Neural cell (in vitro differentiated cells): ENCODE data around the gene ABCB4. TPM values are rescaled to one million over a fixed set of nuclear protein-coding genes. Genes with fewer than 3 reads are reported as not detected.
"Not testable (repeated sequence)": the region's sequence is repeated elsewhere in the genome, so short reads cannot be mapped to it uniquely, and the experiment has no call there.

ENCODE experiments used
- H2AFZ ChIP-seq: fragments of 200-600, 300-800 bp; sonication (generic), shearing (Covaris generic); 2 replicates; pipeline ENCODE4 v1.6.0; 2014; ENCODE audit warnings: low read depth, mild to moderate bottlenecking, antibody characterized with exemption, low read length, moderate library complexity
- H3F3A ChIP-seq: fragments of 200-600 bp; shearing (Covaris generic); 2 replicates; pipeline ENCODE4 v1.6.1; 2016; ENCODE audit warnings: mild to moderate bottlenecking, moderate library complexity, mixed read lengths, antibody characterized with exemption, low read length; ENCODE audit not compliant: insufficient read depth, poor library complexity, severe bottlenecking
- H3K27ac ChIP-seq: fragments of 200-600, 300-800 bp; sonication (generic), shearing (Covaris generic); 2 replicates; pipeline ENCODE4 v1.5.1; 2014; ENCODE audit warnings: mild to moderate bottlenecking, low read length, moderate library complexity
- H3K27me3 ChIP-seq: fragments of 300-800, 200-600 bp; sonication (generic), shearing (Covaris generic); 2 replicates; pipeline ENCODE4 v1.6.0; 2014; ENCODE audit warnings: mild to moderate bottlenecking, low read depth, low read length, moderate library complexity; ENCODE audit not compliant: insufficient read depth
- H3K36me3 ChIP-seq: fragments of 300-800, 200-600 bp; sonication (generic), shearing (Covaris generic); 2 replicates; pipeline ENCODE4 v1.5.1; 2014; ENCODE audit warnings: mild to moderate bottlenecking, antibody characterized with exemption, low read length, moderate library complexity; ENCODE audit not compliant: insufficient read depth
- H3K4me2 ChIP-seq: fragments of 300-800, 200-600 bp; sonication (generic), shearing (Covaris generic); 2 replicates; pipeline ENCODE4 v1.6.0; 2014; ENCODE audit warnings: mild to moderate bottlenecking, low read length
- H3K4me3 ChIP-seq: fragments of 300-800, 200-600 bp; sonication (generic), shearing (Covaris generic); 2 replicates; pipeline ENCODE4 v1.5.1; 2014; ENCODE audit warnings: mild to moderate bottlenecking, low read length, moderate library complexity
- H3K79me2 ChIP-seq: fragments of 200-600 bp; shearing (Covaris generic); replicated peaks from 2 replicates; pipeline ENCODE4 v1.6.0; 2014; ENCODE audit warnings: mild to moderate bottlenecking, low read length, moderate library complexity; ENCODE audit not compliant: insufficient read depth
- H3K9ac ChIP-seq: fragments of 300-800, 200-600 bp; sonication (generic), shearing (Covaris generic); 2 replicates; pipeline ENCODE4 v1.6.1; 2016; ENCODE audit warnings: mild to moderate bottlenecking, low read length, mixed read lengths
- H3K9me2 ChIP-seq: fragments of 200-600 bp; shearing (Covaris generic); 2 replicates; pipeline ENCODE4 v1.6.1; 2016; ENCODE audit warnings: mild to moderate bottlenecking, low read length, mixed read lengths; ENCODE audit not compliant: insufficient read depth
- H3K9me3 ChIP-seq: fragments of 200-600, 300-800 bp; sonication (generic), shearing (Covaris generic); 2 replicates; pipeline ENCODE4 v1.6.1; 2016; ENCODE audit warnings: mild to moderate bottlenecking, mixed run types, low read length, moderate library complexity, mixed read lengths
- H4K20me1 ChIP-seq: fragments of 200-600 bp; shearing (Covaris generic); 2 replicates; pipeline ENCODE4 v1.6.1; 2016; ENCODE audit warnings: mild to moderate bottlenecking, mixed run types; ENCODE audit not compliant: insufficient read depth
- CTCF ChIP-seq: fragments of 450-650 bp; IDR thresholded peaks from 2 replicates; pipeline ENCODE4 v1.5.1; 2014; ENCODE audit warnings: antibody characterized with exemption, mild to moderate bottlenecking, moderate library complexity; ENCODE audit not compliant: poor library complexity, severe bottlenecking
- EP300 ChIP-seq: fragments of 450-650 bp; conservative IDR thresholded peaks from 2 replicates; pipeline ENCODE4 v1.6.1; 2014; ENCODE audit warnings: antibody characterized with exemption, mild to moderate bottlenecking, moderate library complexity; ENCODE audit not compliant: poor library complexity, severe bottlenecking
- EZH2 ChIP-seq: fragments of 200-600, 300-800 bp; shearing (Covaris generic), sonication (generic); IDR thresholded peaks from 2 replicates; pipeline ENCODE4 v1.6.1; 2014; ENCODE audit warnings: antibody characterized with exemption, low read length, borderline replicate concordance, mild to moderate bottlenecking; ENCODE audit not compliant: insufficient read depth, poor library complexity, severe bottlenecking
- MXI1 ChIP-seq: fragments of 450-650 bp; conservative IDR thresholded peaks from 2 replicates; pipeline ENCODE4 v1.6.1; 2014; ENCODE audit warnings: antibody characterized with exemption, mild to moderate bottlenecking; ENCODE audit not compliant: poor library complexity, severe bottlenecking
- POLR2AphosphoS5 ChIP-seq: IDR thresholded peaks from 2 replicates; pipeline ENCODE4 v1.6.1; 2012
- RAD21 ChIP-seq: fragments of 450-650 bp; conservative IDR thresholded peaks from 2 replicates; pipeline ENCODE4 v1.6.1; 2014; ENCODE audit warnings: antibody characterized with exemption, mild to moderate bottlenecking, moderate library complexity
- REST ChIP-seq: IDR thresholded peaks from 2 replicates; pipeline ENCODE4 v1.6.1; 2012; ENCODE audit warnings: borderline replicate concordance
- SMC3 ChIP-seq: fragments of 450-650 bp; conservative IDR thresholded peaks from 2 replicates; pipeline ENCODE4 v1.6.1; 2014; ENCODE audit warnings: antibody characterized with exemption, mild to moderate bottlenecking, moderate library complexity; ENCODE audit not compliant: poor library complexity
- TAF1 ChIP-seq: IDR thresholded peaks from 2 replicates; pipeline ENCODE4 v1.6.1; 2012; ENCODE audit warnings: low read depth
- polyA plus RNA-seq: library from polyadenylated mRNA; depleted of rRNA; stranded (reverse); fragments of >200 nt; gene quantifications from 2 replicates; pipeline ENCODE4 v1.2.3, GENCODE V29; 2014

The ABCB4 gene
- polyA plus RNA-seq, 1 donor from 2014 or later: not detected

GRCh38 chr7:87463982-87464381, 11.5 kb downstream of the ABCB4 start:
- Histone ChIP-seq H3K4me3 (no peak overlapping the region), H3K79me2 (no peaks in the 10 kb centered on the region), H3K36me3 (no peaks in the 10 kb centered on the region), H3K4me2 (no peak overlapping the region), H3K9me3 (no peaks in the 10 kb centered on the region), H3K9ac (no peak overlapping the region), H3K27me3 (no peaks in the 10 kb centered on the region), H4K20me1 (no peaks in the 10 kb centered on the region), H3K27ac (no peak overlapping the region), H3K9me2 (no peaks in the 10 kb centered on the region), H2AFZ (no peak overlapping the region), H3F3A (no peaks in the 10 kb centered on the region)
- TF ChIP-seq EZH2: no peak
- TF ChIP-seq REST: no peak
- TF ChIP-seq MXI1: no peak
- TF ChIP-seq RAD21: no peak
- no peak for TF ChIP-seq CTCF
- no peak for TF ChIP-seq EP300
- no peak for TF ChIP-seq SMC3
- TF ChIP-seq POLR2AphosphoS5: no peak
- TF ChIP-seq TAF1: no peak

GRCh38 chr7:87460444-87460843, 15.0 kb downstream of the ABCB4 start:
- not testable (repeated sequence) for H3K9me3 ChIP-seq, H3K4me2 ChIP-seq, H2AFZ ChIP-seq, H3F3A ChIP-seq, H3K9ac ChIP-seq, H4K20me1 ChIP-seq, H3K27ac ChIP-seq, H3K79me2 ChIP-seq, H3K27me3 ChIP-seq, H3K9me2 ChIP-seq, H3K4me3 ChIP-seq, H3K36me3 ChIP-seq

GRCh38 chr7:87459941-87460340, 15.5 kb downstream of the ABCB4 start:
- Histone ChIP-seq H3K4me3 (no peak overlapping the region), H3K79me2 (no peaks in the 10 kb centered on the region), H3K9me2 (no peaks in the 10 kb centered on the region), H3F3A (no peaks in the 10 kb centered on the region), H2AFZ (no peak overlapping the region), H4K20me1 (no peaks in the 10 kb centered on the region), H3K36me3 (no peaks in the 10 kb centered on the region), H3K9ac (no peak overlapping the region), H3K27me3 (no peaks in the 10 kb centered on the region), H3K9me3 (no peaks in the 10 kb centered on the region), H3K4me2 (no peak overlapping the region), H3K27ac (no peak overlapping the region)
- TF ChIP-seq REST (no peak), POLR2AphosphoS5 (no peak), EP300 (no peak), EZH2 (no peak), MXI1 (no peak), RAD21 (no peak), SMC3 (no peak), CTCF (no peak), TAF1 (no peak)
